A549 (cell line): ENCODE results near the gene FSD1. TPM values are rescaled to one million over a fixed set of nuclear protein-coding genes. Genes with fewer than 3 reads are reported as not detected.
A peak's percentile ranks its signal among the peaks of the same experiment; 100 is the strongest.

Experiments
- ATAC-seq, 2 experiments: fragments of 200-7000 bp in 1 of 2; fragments of >200 bp in 1 of 2; cut with Nextera tagmentation in 1 of 2; cut with Tn5 transposase in 1 of 2; 3 replicates each; pipeline versions ENCODE4 v1.8.0 to v1.9.1; 2018 to 2020; ENCODE audit warnings: mild to moderate bottlenecking in 1 of 2, moderate library complexity in 1 of 2
- CTCF ChIA-PET: fragments of 300-600 bp; sonication (Branson Sonifier 250); formaldehyde crosslinking; extraction: SDS; loops from one replicate; lab custom pipeline; 2021; ENCODE audit warnings: antibody characterized with exemption, inconsistent platforms; lab: Yijun Ruan, JAX
- POLR2A ChIA-PET: fragments of 350-600 bp; formaldehyde crosslinking; extraction: SDS; loops from one replicate; lab custom pipeline; 2021; ENCODE audit warnings: antibody characterized with exemption, inconsistent platforms; lab: Yijun Ruan, JAX
- DNase-seq, 2 experiments: peaks; one replicate each; pipeline versions ENCODE4 v3.0.0 to v3.0.0-alpha.2; 2011 to 2016; ENCODE audit warnings: low read depth in 1 of 2, low spot score in 1 of 2
- FAIRE-seq: peaks from 2 replicates; lab custom pipeline; 2011; peaks lifted over from hg19 to GRCh38; lab: Jason Lieb, UNC
- H3K27ac ChIP-seq, 2 experiments: fragments of >200 bp; sonication (Bioruptor Twin); formaldehyde crosslinking; 3 replicates each; pipeline ENCODE4 v1.5.1; 2016 to 2017
- H3K4me1 ChIP-seq: fragments of >200 bp; sonication (Bioruptor Twin); formaldehyde crosslinking; 3 replicates; pipeline ENCODE4 v1.6.1; 2016
- H3K4me2 ChIP-seq: fragments of >200 bp; sonication (Bioruptor Twin); formaldehyde crosslinking; 3 replicates; pipeline ENCODE4 v1.6.1; 2016
- H3K4me3 ChIP-seq: fragments of >200 bp; sonication (Bioruptor Twin); formaldehyde crosslinking; 3 replicates; pipeline ENCODE4 v1.5.1; 2016
- H3K9me3 ChIP-seq: fragments of >200 bp; sonication (Bioruptor Twin); formaldehyde crosslinking; 3 replicates; pipeline ENCODE4 v1.6.1; 2016
- CBX8 ChIP-seq: fragments of 200-600 bp; sonication (generic); IDR thresholded peaks from 2 replicates; pipeline ENCODE4 v1.6.1; 2016
- EHMT2 ChIP-seq: fragments of 200-600 bp; sonication (generic); IDR thresholded peaks from 2 replicates; pipeline ENCODE4 v1.6.1; 2016; ENCODE audit warnings: antibody characterized with exemption, low read depth, mild to moderate bottlenecking, moderate library complexity
- ESRRA ChIP-seq: fragments of 150-350 bp; IDR thresholded peaks from 2 replicates; pipeline ENCODE4 v1.6.1; 2014; ENCODE audit warnings: mild to moderate bottlenecking, low read length, borderline replicate concordance
- FOSL2 ChIP-seq, 2 experiments: fragments of 450-650 bp in 1 of 2; fragments of >200 bp in 1 of 2; sonication (Bioruptor Twin) in 1 of 2; formaldehyde crosslinking; IDR thresholded peaks; 2 replicates each; pipeline versions ENCODE4 v1.5.0 to v1.6.1; 2016 to 2020; ENCODE audit warnings: mild to moderate bottlenecking in 1 of 2, moderate library complexity in 1 of 2
- FOXS1 ChIP-seq: fragments of 250-450 bp; sonication (Bioruptor Pico); IDR thresholded peaks from 2 replicates; pipeline ENCODE4 v1.5.0; 2020; ENCODE audit warnings: mild to moderate bottlenecking, moderate library complexity
- GATA3 ChIP-seq: IDR thresholded peaks from 2 replicates; pipeline ENCODE4 v1.6.1; 2012; ENCODE audit warnings: borderline replicate concordance
- HES2 ChIP-seq: fragments of >200 bp; sonication (Bioruptor Twin); formaldehyde crosslinking; IDR thresholded peaks from 2 replicates; pipeline ENCODE4 v1.6.1; 2016
- HEYL ChIP-seq: fragments of 250-450 bp; sonication (Bioruptor Pico); IDR thresholded peaks from 2 replicates; pipeline ENCODE4 v1.8.0; 2021; ENCODE audit warnings: mild to moderate bottlenecking, moderate library complexity
- HMGXB4 ChIP-seq: fragments of 250-450 bp; sonication (Bioruptor Pico); IDR thresholded peaks from 2 replicates; pipeline ENCODE4 v1.5.0; 2021; ENCODE audit warnings: mild to moderate bottlenecking, moderate library complexity, borderline replicate concordance
- HOXB13 ChIP-seq: fragments of 250-450 bp; sonication (Bioruptor Pico); IDR thresholded peaks from 2 replicates; pipeline ENCODE4 v1.5.0; 2020; ENCODE audit warnings: low read depth, mild to moderate bottlenecking, moderate library complexity
- JUNB ChIP-seq: fragments of >200 bp; sonication (Bioruptor Twin); formaldehyde crosslinking; IDR thresholded peaks from 2 replicates; pipeline ENCODE4 v1.6.1; 2016
- MAFK ChIP-seq: fragments of 450-650 bp; IDR thresholded peaks from 2 replicates; pipeline ENCODE4 v1.6.1; 2014; ENCODE audit not compliant: partially characterized antibody
- NPAS2 ChIP-seq: fragments of 250-450 bp; sonication (Bioruptor Pico); IDR thresholded peaks from 2 replicates; pipeline ENCODE4 v1.8.0; 2022; ENCODE audit warnings: mild to moderate bottlenecking, moderate library complexity, borderline replicate concordance
- NR3C1 ChIP-seq: fragments of >200 bp; sonication (Bioruptor Twin); formaldehyde crosslinking; IDR thresholded peaks from 3 replicates; pipeline ENCODE4 v1.6.1; 2017
- POLR2A ChIP-seq: IDR thresholded peaks from 2 replicates; pipeline ENCODE4 v1.6.1; 2012; ENCODE audit warnings: mild to moderate bottlenecking, low read length
- POLR2AphosphoS2 ChIP-seq: conservative IDR thresholded peaks from 2 replicates; pipeline ENCODE4 v1.6.1; 2012; ENCODE audit warnings: low read length, improper control_type of control experiment, inconsistent platforms
- RAD21 ChIP-seq, 2 experiments: fragments of >200 bp in 1 of 2; sonication (Bioruptor Twin) in 1 of 2; formaldehyde crosslinking in 1 of 2; IDR thresholded peaks in 1 of 2; conservative IDR thresholded peaks in 1 of 2; 2 replicates in 1 of 2; 3 replicates in 1 of 2; pipeline ENCODE4 v1.6.1; 2012 to 2018; ENCODE audit warnings: inconsistent platforms in 1 of 2
- RFX5 ChIP-seq: fragments of 450-650 bp; IDR thresholded peaks from 2 replicates; pipeline ENCODE4 v1.7.1; 2014; ENCODE audit warnings: antibody characterized with exemption, mild to moderate bottlenecking, moderate library complexity
- TFCP2L1 ChIP-seq: fragments of 250-450 bp; sonication (Bioruptor Pico); IDR thresholded peaks from 2 replicates; pipeline ENCODE4 v1.5.0; 2021; ENCODE audit warnings: mild to moderate bottlenecking
- ZNF302 ChIP-seq: fragments of 250-450 bp; sonication (Bioruptor Pico); IDR thresholded peaks from 2 replicates; pipeline ENCODE4 v1.9.0; 2021; ENCODE audit warnings: inconsistent platforms, mild to moderate bottlenecking, moderate library complexity
- WGBS: methylation state at CpG from one replicate; pipeline ENCODE4 v1.1.6; 2017; ENCODE audit errors: missing lambda C conversion rate; 5-methylcytosine and 5-hydroxymethylcytosine counted together
- polyA plus RNA-seq, 4 experiments: library from polyadenylated mRNA; depleted of rRNA in 3 of 4; stranded (reverse); fragments of >200 nt; fragmentation: RNase III in 1 of 4; extraction: RNeasy Plus Mini Kit Qiagen cat#74134 plus additional on column Dnase treatment in 1 of 4; gene quantifications; 2 replicates in 3 of 4; 3 replicates in 1 of 4; pipeline ENCODE4 v1.2.3, GENCODE V29; 2011 to 2017
- TF ChIP-seq, protein P1 (sequence below): fragments of 200-600 bp; sonication (generic); IDR thresholded peaks from 2 replicates; pipeline ENCODE4 v1.6.1; 2016; ENCODE audit warnings: antibody characterized with exemption, mild to moderate bottlenecking, moderate library complexity
- TF ChIP-seq, protein P2 (sequence below): fragments of >200 bp; sonication (Bioruptor Twin); formaldehyde crosslinking; IDR thresholded peaks from 3 replicates; pipeline ENCODE4 v1.6.1; 2016
- TF ChIP-seq, protein P3 (sequence below): fragments of 150-350 bp; IDR thresholded peaks from 2 replicates; pipeline ENCODE4 v1.6.1; 2014; ENCODE audit warnings: low read depth, mild to moderate bottlenecking, low read length

The FSD1 gene
- polyA plus RNA-seq, 2 of the 4 experiments (the other 2 are of a cell fraction) = 3.5 to 13.2 TPM

DNA sequence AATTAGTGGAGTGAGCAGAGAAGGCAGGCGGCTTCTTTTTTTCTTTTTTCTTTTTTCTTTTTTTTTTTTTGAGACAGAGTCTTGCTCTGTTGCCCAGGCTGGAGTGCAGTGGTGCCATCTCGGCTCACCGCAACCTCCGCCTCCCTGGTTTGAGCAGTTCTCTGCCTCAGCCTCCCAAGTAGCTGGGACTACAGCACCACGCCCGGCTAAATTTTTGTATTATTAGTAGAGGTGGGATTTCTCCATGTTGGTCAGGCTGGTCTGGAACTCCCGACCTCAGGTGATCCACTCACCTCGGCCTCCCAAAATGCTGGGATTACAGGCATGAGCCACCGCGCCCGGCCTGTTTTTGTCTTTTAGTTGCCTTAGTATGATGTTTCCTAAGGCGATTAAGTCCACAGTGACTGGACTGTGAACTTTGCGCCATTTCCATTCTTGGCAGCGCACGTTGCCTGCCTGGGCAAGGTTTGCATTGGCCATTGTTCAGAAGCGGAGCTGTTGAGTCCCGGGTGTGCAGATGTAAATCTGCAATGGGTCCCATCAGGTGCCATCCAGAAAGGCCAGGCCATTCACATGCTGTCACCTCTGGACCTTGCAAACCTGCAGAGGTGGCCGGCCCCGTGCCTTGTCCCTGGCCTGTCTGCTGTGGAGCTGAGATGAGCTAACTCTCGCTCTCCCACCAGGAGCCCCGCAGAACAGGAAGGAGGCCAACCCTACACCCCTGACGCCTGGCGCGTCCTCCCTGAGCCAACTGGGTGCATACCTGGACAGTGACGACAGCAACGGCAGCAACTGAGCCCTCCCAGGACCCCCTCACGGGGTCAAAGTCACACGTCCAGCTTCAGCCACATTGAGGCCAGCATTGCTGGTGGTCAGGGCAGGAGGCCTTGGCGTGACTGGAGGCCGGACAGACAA, 36.2 kb upstream of the FSD1 start:
- H3K9me3 ChIP-seq = no peaks in the 10 kb centered on the region
- no peak for FAIRE-seq
- H3K27ac ChIP-seq = no peak overlapping the region
- WGBS = 83% methylated on average over 18 of the region's 30 CpGs
- H3K4me2 ChIP-seq = no peak overlapping the region
- 0 out of 6 replicates have a peak, but pooled peaks of 1 of the 2 experiments have one; percentile 26 for ATAC-seq
- DNase-seq = no peak
- H3K4me1 ChIP-seq = no peaks in the 10 kb centered on the region
- no peak overlapping the region for H3K4me3 ChIP-seq
- TF ChIP-seq JUNB (no peak), RAD21 (conservative IDR thresholded peaks at IDR 0.05 in 1 of 2, IDR thresholded peaks at IDR 0.05 in 1 of 2) (0 out of 5 replicates have a peak, but pooled peaks of 1 of the 2 experiments have one; percentile 7), FOXS1 (CRISPR knock-in tag) (no peak), RFX5 (no peak), POLR2A (no peak), TFCP2L1 (no peak), MAFK (no peak)
- TF ChIP-seq, protein P1, sequence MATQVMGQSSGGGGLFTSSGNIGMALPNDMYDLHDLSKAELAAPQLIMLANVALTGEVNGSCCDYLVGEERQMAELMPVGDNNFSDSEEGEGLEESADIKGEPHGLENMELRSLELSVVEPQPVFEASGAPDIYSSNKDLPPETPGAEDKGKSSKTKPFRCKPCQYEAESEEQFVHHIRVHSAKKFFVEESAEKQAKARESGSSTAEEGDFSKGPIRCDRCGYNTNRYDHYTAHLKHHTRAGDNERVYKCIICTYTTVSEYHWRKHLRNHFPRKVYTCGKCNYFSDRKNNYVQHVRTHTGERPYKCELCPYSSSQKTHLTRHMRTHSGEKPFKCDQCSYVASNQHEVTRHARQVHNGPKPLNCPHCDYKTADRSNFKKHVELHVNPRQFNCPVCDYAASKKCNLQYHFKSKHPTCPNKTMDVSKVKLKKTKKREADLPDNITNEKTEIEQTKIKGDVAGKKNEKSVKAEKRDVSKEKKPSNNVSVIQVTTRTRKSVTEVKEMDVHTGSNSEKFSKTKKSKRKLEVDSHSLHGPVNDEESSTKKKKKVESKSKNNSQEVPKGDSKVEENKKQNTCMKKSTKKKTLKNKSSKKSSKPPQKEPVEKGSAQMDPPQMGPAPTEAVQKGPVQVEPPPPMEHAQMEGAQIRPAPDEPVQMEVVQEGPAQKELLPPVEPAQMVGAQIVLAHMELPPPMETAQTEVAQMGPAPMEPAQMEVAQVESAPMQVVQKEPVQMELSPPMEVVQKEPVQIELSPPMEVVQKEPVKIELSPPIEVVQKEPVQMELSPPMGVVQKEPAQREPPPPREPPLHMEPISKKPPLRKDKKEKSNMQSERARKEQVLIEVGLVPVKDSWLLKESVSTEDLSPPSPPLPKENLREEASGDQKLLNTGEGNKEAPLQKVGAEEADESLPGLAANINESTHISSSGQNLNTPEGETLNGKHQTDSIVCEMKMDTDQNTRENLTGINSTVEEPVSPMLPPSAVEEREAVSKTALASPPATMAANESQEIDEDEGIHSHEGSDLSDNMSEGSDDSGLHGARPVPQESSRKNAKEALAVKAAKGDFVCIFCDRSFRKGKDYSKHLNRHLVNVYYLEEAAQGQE = no peak
- ChIA-PET POLR2A (no interaction called here), CTCF (interaction anchor here (0.6 to 5.5 kb wide), 24 partner anchors 8 to 257 kb away, joined by 3 to 47 read pairs (median 5); partner anchors contain the start of genes SH3GL1 and YJU2)

DNA sequence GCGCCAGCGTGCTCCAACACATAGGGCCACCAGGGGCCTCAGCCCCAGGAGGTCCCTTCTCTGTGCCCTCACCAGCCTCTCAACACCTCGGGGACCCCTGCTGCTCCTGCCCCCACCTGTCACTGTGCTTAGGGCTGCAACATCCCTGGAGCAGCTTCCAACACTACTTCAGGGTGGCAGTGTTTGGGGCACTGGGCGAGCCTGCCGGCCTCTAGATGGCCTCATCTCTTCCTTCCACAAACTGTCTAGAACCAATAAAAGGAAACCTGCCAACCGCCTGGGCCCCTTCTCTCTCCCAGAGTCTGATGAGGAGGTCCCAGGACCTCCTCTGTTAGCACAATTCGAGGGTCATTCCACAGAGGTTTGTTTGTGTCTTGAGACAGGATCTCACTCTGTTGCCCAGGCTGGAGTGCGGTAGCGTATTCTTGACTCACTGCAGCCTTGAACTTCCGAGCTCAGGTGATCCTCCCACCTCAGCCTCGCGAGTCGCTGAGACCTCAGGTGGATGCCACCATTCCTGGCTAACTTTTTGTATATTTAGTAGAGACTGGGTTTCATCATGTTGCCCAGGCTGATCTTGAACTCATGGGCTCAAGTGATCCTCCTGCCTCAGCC, 35.5 kb upstream of the FSD1 start:
- POLR2A ChIA-PET = no interaction called here
- Histone ChIP-seq H3K27ac (no peak overlapping the region), H3K4me2 (no peak overlapping the region), H3K9me3 (no peaks in the 10 kb centered on the region), H3K4me3 (no peak overlapping the region), H3K4me1 (no peaks in the 10 kb centered on the region)
- TF ChIP-seq FOSL2 (IDR thresholded peaks at IDR 0.05) = no peak
- no peak for TF ChIP-seq FOSL2 (CRISPR knock-in tag; IDR thresholded peaks at IDR 0.05)
- no peak for TF ChIP-seq NPAS2 (CRISPR knock-in tag)
- ATAC-seq = 0 out of 6 replicates have a peak, but pooled peaks of 1 of the 2 experiments have one; percentile 15
- 79% methylated on average over 10 of the region's 13 CpGs for WGBS
- DNase-seq = no peak
- no peak for FAIRE-seq
- CTCF ChIA-PET = interaction anchor here (0.7 to 5.5 kb wide), 9 partner anchors 8 to 180 kb away, joined by 3 to 47 read pairs (median 5); partner anchors contain the start of gene YJU2

GRCh38 chr19:4272894-4273293, 31.5 kb upstream of the FSD1 start:
- no peak for FAIRE-seq
- no peaks in the 10 kb centered on the region for H3K4me1 ChIP-seq
- no peak overlapping the region for H3K27ac ChIP-seq
- no peak overlapping the region for H3K4me2 ChIP-seq
- POLR2A ChIA-PET = no interaction called here
- WGBS = 90% methylated on average over 3 of the region's 10 CpGs
- CTCF ChIA-PET = interaction anchor here (0.6 to 1.5 kb wide), 2 partner anchors 75 to 252 kb away, joined by 3 read pairs; no protein-coding TSS in a partner anchor
- DNase-seq = no peak
- no peak overlapping the region for H3K4me3 ChIP-seq
- 0 out of 6 replicates have a peak, but pooled peaks of 1 of the 2 experiments have one; percentile 20 for ATAC-seq
- no peaks in the 10 kb centered on the region for H3K9me3 ChIP-seq
- TF ChIP-seq HOXB13 (CRISPR knock-in tag) (no peak), NR3C1 (no peak), GATA3 (no peak), POLR2AphosphoS2 (no peak), JUNB (no peak), ZNF302 (no peak), HMGXB4 (CRISPR knock-in tag) (no peak), CBX8 (no peak), ESRRA (no peak), EHMT2 (no peak), HEYL (no peak), HES2 (no peak)
- TF ChIP-seq, protein P2, sequence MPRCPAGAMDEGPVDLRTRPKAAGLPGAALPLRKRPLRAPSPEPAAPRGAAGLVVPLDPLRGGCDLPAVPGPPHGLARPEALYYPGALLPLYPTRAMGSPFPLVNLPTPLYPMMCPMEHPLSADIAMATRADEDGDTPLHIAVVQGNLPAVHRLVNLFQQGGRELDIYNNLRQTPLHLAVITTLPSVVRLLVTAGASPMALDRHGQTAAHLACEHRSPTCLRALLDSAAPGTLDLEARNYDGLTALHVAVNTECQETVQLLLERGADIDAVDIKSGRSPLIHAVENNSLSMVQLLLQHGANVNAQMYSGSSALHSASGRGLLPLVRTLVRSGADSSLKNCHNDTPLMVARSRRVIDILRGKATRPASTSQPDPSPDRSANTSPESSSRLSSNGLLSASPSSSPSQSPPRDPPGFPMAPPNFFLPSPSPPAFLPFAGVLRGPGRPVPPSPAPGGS = no peak
- TF ChIP-seq, protein P3, sequence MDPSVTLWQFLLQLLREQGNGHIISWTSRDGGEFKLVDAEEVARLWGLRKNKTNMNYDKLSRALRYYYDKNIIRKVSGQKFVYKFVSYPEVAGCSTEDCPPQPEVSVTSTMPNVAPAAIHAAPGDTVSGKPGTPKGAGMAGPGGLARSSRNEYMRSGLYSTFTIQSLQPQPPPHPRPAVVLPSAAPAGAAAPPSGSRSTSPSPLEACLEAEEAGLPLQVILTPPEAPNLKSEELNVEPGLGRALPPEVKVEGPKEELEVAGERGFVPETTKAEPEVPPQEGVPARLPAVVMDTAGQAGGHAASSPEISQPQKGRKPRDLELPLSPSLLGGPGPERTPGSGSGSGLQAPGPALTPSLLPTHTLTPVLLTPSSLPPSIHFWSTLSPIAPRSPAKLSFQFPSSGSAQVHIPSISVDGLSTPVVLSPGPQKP = no peak
